ENCODE results near the gene MIGA1.
"Not testable (repeated sequence)": the region's sequence is repeated elsewhere in the genome, so short reads cannot be mapped to it uniquely, and the experiment has no call there.

MIGA1 gene

DNA sequence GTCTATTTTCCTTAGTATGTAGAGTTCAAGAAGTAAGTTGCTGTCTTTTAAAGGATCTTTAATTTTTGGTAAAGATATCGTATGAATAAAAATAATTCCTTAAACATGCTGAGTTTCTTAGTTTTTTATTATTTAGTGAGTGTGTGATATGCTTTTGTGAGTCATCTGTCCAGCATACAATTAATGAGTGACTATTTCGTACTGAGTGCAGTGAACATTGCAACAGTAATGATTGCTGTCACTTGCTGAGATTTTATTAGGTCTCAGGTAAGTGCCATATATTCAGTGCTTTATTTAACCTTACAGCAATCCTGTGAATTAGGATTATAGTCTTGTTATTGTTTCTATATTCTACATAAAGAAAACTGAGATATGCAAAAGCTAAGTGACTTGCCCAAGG lies 22.6 kb downstream of the MIGA1 start:
- DNase-seq (ENCODE audit: low spot score) = no peak

DNA sequence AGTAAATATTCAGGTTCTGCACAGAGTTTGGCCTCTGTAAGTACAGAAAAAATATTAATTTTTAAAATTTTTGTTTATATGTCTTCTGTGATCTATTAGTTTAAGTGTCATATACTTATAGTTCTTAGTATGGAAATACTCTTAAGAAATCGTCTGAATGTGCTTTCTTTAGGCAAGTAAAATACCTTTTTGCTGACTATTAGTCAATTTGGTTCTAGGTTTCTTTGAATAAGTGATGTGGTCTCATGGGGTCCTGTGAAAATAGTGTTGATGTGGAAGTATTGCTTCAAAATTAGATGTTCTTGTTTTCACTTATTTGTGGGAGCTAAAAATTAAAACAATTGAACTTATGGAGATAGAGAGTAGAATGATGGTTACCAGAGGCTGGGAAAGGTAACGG lies 23.9 kb downstream of the MIGA1 start:
- DNase-seq (ENCODE audit: low spot score) = no peak

DNA sequence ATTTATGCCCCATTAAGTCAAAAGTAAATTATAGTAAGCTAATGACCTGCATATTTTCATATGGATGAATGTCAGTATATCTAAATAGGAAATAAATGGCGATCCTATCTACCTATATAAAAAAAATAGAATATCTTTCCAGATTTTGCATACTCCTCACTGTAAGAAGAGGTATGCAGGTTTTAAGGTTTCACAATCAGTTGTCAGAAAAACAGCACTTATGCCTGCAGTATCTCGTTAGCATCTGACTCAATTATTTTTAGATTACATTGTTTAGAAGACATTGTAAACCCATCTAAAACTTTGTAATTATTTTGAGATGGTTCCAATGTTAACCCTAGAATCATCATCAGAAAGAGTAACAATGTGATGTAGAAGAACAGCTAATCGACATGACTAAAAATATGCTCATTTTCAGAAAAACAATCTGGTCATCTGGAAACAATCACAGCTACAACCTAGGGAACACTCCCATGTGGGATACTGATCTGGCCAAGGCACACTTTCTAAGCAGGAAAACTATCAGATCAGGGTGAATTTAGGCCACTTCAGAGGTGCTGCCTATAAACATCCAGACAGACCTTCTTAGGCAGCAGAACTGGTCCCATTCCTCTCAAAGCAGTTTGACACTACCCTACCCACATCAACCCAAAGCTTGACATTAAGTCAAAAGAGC lies 30.5 kb downstream of the MIGA1 start:
- DNase-seq (ENCODE audit: low spot score) = not testable (repeated sequence)

GRCh38 chr1:77811589-77811988 lies 32.1 kb downstream of the MIGA1 start:
- DNase-seq (ENCODE audit: low spot score) = not testable (repeated sequence)

- no peak for DNase-seq (ENCODE audit: low spot score)
Observed at GRCh38 chr1:77817368-77818209, 38.1 kb downstream of the MIGA1 start.

- no peak for DNase-seq (ENCODE audit: low spot score)
Observed at GRCh38 chr1:77820121-77820520, 40.7 kb downstream of the MIGA1 start.

- DNase-seq (ENCODE audit: low spot score) = no peak
Observed at GRCh38 chr1:77824079-77824478, 44.6 kb downstream of the MIGA1 start.

GRCh38 chr1:77824694-77825093 lies 45.2 kb downstream of the MIGA1 start:
- no peak for DNase-seq (ENCODE audit: low spot score)

DNA sequence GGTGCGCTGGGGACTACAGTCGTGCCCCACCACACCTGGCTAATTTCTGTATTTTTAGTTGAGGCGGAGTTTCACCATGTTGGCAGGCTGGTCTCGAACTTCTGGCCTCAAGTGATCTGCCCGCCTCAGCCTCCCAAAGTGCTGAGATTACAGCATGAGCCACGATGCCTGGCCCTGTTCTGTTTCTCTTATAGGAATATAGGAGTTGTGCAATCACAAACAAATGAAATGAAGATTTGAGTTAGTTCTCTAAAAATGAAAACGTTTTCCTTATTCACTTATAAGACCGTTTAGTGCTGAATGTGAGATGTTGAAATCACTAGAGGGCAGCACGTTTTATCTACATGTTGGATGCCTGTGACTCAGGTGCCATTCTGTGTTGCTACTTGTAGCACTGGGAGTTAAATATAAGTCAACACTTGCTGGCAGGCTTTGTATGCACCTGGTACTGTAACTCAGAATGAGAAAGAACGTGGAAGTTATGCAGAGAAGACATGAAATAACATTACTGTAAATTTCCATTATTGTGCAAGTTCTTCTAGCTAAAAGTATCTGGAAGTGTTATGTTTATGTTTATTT lies 45.8 kb downstream of the MIGA1 start:
- peak; percentile 50 for DNase-seq (ENCODE audit: low spot score)

DNA sequence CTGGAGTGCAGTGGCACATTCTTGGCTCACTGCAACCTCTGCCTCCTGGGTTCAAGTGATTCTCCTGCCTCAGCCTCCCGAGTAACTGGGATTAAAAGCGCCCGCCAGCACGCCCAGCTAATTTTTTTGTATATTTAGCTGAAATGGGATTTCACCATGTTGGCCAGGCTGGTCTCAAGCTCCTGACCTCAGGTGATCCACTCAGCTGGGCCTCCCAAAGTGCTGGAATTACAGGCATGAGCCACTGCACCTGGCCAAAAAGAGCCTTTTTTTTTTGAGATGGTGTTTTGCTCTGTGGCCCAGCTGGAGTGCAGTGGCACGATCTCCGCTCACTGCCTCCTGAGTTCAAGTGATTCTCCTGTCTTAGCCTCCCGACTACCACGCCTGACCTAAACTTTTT lies 47.4 kb downstream of the MIGA1 start:
- DNase-seq (ENCODE audit: low spot score) = not testable (repeated sequence)

- no peak for DNase-seq (ENCODE audit: low spot score)
Observed at GRCh38 chr1:77828098-77828497, 48.6 kb downstream of the MIGA1 start.

DNA sequence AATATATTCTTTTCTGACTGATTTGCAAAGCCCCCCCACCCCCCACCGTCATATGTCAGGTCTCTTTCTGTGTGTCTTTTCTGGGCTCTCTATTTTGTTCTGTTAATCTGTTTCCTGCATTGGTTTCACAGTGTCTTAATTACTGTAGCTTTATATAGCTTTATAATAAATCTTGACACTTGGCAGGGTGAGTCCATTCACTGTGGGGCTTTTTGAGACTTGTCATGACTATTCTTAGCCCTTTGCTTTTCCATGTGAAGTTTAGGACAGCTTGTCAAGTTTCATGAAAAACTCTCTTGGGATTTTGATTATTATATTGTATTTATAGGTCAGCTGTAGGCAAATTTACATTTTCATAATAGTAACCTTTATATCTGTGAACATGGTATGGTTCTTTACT lies 50.4 kb downstream of the MIGA1 start:
- no peak for DNase-seq (ENCODE audit: low spot score)

DNA sequence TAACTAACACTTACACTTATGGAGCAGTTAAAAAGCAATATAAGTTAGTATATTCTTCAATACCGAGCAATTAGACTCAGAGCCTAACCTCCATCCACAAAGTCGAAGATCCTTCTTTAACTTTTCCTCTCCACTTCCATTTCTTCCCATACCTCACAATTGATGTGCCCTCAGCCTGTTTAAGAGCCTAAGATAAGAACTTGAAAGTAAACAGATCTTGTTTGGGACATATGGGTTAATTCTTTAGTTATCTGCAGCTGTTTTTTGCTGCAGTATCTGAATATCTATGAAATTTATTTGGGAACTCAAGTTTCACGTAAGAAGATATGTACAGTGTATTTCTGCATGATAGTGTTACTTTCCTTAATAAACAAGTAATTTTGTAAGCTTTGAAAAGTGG lies 51.5 kb downstream of the MIGA1 start:
- DNase-seq (ENCODE audit: low spot score) = no peak

GRCh38 chr1:77831566-77831965 lies 52.1 kb downstream of the MIGA1 start:
- no peak for DNase-seq (ENCODE audit: low spot score)

- no peak for DNase-seq (ENCODE audit: low spot score)
Observed at GRCh38 chr1:77831976-77832711, 52.7 kb downstream of the MIGA1 start.

DNA sequence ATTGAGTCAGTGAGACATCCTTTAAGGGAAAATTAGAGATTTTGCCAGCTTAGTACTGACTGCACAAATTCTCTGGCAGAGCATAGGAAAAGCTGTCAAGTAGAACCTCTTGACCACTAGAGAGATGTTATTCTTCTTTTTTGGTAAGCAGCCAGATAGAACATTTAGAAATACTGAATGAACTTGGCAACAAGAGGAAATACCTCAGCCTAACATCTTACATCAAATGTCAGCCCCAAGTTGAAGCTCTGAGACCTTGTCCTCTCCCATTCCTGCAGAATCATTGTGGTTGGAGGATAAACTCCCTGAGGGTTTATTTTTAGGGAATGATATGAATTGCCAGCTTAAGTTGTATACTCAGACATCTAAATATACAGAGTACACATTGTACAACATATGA lies 53.5 kb downstream of the MIGA1 start:
- peak; percentile 43 for DNase-seq (ENCODE audit: low spot score)

DNA sequence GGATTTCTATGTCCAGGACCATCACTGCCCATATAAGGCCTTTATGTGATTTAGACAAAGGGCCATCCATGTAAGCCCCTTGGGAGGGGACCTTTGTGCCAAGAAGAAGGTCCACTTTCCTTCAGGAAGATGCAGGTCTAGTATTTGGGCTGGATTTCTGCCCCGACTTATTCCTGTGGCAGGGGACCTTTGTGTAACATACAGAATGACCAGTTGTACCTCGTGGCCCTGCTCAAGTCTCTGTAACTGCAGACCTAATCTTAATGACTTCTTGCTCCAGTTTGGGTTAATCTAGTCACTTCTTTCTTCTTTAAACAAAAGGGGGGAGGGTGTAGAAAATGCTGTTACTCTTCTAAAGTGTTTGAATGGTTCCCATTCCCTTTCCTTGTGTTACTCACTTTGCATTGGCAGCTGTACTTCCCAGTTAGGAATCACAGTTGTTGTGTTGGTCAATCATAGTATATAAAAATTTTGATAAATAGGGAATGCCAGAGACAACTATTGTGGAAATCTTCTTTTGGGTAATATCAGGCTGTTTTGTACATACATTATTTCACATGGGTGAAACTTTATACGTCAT lies 54.2 kb downstream of the MIGA1 start:
- DNase-seq (ENCODE audit: low spot score) = no peak

- peak; percentile 25 for DNase-seq (ENCODE audit: low spot score)
Observed at GRCh38 chr1:77834771-77835334, 55.4 kb downstream of the MIGA1 start.

DNA sequence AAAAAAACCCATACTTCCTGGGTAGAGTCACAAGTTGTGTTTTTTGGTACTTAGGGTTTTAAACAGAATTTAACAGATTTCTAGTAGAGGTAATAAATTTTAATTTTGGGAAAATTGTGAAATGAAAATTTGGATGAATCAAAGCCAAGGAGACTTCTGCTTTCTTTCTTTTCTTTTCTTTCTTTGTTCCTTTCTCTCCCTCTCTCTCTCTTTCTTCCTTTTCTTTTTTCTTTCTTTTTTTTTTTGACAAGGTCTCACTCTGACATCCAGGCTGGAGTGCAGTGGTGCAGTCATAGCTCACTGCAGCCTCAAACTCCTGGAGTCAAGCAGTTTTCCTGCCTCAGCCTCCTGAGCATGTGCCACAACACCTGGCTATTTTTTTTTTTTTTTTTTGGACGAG lies 62.1 kb downstream of the MIGA1 start:
- DNase-seq (ENCODE audit: low spot score) = no peak

DNA sequence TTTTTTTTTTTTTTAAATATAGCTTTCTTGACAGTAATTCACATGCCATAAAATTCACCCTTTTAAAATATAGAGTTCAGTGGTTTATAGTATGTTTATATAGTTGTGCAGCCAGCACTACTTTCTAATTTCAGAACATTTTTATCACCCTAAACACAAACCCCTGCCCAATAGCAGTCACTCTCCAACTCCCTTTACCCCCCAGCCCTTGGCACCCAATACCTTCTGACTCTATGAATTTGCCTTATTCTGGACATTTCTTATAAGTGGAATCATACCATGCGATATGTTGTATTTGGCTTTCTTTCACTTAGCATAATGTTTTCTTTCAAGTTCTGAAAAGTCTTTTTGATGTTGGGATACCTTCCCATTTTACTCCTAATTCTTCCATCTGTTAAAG lies 66.5 kb downstream of the MIGA1 start:
- no peak for DNase-seq (ENCODE audit: low spot score)

DNA sequence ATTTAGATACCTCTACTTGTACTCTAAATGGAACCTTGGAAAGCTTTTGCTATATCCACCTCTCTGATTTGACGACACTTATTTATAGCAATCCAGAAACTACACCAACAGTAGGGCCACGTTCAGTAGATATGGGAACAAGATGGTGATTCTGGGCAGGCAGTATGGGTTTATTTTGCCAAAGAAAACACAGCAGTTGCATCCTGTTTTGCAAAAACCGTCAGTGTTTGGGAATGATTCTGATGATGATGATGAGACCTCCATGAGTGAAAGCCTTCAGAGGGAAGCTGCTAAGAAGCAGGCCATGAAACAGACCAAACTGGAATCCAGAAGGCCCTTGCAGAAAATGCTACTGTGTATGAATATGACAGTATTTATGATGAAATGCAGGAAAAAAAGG lies 67.5 kb downstream of the MIGA1 start:
- DNase-seq (ENCODE audit: low spot score) = no peak

DNA sequence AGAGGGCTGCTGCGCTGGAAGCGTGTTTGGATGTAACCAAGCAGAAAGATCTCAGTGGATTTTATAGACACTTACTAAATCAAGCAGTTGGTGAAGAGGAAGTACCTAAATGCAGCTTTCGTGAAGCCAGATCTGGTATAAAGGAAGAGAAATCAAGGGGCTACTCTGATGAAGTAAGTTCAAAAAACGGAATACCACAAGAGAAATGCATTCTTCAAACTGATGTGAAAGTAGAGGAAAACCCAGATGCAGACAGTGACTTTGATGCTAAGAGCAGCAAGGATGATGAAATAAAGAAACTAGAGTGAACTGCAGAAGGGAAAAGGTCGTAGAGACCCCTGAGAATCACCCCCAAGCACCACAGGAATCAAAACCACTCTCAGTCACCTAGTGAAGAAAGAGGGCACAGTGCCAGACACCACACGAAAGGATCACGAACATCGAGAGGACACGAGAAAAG lies 68.2 kb downstream of the MIGA1 start:
- no peak for DNase-seq (ENCODE audit: low spot score)
